ENCODE measurements around the gene CHD9.

Gene CHD9

GRCh38 chr16:53094013-53094630, 39.3 kb downstream of the CHD9 start:
- peak; percentile 78 for DNase-seq (ENCODE audit: low spot score)

DNA sequence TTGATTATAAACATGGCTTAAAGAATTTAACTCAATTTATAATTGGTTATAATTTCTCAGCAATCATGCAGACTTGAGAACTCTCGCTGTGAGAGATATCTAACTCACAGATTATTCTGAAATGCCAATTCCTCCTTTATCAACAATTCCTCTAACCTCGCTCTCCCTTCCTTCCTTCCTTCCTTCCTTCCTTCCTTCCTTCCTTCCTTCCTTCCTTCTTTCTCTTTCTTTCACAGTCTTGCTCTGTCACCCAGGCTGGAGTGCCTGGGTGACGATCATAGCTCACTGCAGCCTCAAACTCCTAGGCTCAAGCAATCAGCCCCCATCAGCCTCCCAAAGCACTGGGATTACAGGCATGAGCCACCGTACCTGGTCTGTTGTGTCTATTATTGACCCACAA, 42.4 kb downstream of the CHD9 start:
- DNase-seq (ENCODE audit: low spot score): no peak

DNA sequence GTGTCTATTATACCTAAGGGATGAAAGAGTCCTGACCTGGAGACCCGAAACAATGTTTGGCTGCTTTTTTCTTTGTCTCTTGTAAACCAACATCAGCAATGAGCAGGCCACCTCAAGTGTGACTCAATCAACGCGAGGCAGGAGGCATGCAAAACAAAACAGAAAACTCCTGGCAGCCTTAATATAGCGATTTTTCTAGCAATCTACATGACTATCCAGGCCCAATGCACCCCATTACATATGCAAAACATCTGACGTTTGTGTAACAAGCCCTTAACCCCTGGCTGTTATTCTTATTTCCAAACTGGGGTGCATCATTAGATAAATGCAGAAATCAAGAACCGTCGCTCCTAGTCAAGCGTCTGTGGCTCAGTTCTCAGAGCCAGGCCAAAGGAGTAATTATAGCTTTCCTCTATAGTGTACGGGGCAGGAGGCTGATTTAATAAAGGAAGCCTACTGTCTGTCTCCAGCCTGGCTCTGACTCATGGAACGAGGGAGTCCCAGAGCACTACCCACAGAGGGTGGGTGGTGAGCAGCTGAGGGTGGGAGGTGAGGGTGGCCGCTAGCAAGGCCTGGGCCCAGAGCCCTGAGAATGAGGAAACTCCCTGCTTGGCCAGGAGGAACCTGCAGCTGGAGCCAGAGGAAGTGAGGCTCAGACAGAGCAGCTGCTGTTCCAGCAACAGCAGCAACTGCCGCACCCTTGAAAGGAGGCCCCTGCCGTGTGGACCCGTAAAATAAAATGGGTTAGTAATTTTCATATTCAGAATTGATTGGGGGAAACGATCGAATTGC, 43.9 kb downstream of the CHD9 start:
- peak; percentile 87 for DNase-seq (ENCODE audit: low spot score)

DNA sequence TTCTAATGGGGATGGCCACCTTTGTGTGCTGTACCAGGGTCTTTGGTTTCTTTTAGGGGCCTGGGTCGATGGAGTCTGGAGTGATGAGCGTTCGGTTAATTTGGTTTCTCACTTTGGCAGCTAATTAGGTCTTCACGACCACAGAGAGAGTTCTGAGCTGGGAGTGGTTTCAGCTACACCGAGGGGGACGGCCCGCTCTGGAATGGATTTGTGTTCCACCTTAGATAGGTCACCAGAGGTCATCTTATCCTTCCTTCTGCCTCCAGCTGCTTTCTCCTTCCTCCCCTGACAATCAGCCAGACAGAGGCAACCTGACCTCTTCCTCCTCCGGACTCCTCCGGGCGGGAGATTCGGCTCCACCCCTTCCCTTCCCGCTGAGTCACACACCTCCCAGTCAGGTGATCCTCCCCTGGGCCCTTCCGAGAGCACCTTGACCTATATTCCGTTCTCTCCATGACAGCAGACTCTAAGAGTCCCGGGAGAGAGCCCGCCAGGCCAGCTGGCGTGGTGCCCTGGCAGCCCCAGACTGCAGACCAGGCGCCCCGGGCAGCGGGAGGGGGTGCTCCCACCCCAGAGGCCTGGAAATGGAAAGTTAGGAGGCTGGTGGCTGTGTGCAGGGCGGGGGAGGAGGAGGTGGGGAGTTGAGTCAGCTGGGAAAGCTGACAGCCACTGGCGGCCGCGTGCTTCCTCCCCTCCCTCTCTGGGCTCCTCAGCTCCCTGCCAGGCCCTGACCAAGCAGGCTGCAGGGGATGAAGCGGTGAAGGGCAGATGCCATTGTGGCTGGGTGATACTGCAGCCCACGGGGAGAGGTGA, 44.7 kb downstream of the CHD9 start:
- peak; percentile 89 for DNase-seq (ENCODE audit: low spot score)

DNA sequence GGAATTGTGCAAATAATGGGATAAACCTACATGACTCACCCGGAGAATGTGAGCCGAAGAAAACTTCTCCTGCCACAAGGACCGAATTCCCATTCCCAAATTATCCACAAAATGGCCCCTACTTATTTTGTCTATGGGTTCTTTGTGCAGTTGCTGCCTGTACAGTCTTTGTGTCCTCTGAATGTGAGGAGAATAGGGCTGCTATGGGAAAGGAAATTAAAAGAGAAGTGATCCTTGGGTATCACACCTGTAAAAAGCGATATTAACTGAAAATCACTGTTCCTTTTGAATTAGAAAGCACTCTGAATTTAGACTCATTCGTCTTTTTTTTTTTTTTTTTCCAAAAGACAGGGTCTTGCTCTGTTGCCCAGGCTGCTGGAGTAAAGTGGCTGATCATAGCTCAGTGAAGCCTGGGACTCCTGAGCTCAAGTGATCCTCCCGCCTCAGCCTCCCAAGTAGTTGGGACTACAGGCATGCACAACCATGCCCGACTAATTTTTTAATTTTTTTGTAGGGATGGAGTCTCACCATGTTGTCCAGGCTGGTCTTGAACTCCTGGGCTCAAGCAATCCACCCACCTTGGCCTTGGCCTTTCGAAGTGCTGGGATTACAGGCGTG, 45.4 kb downstream of the CHD9 start:
- no peak for DNase-seq (ENCODE audit: low spot score)

DNA sequence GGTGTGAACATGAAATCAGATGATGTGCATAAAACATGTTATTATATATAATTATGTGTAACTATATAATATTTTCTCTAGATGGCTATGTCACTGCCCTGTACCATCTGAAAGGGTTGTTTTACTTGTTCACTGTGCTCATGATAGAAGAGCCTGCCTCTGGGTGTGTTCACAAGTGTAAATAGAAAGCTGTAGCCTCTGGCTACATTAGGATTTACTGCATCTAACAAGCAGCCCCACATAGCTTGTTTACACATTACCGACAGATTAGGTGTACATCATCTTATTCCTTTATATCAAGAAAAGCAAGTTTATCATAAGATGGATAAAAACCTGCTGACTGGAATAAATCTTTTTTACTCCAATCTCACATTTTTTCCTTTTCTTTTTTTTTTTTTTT, 46.1 kb downstream of the CHD9 start:
- DNase-seq (ENCODE audit: low spot score): no peak

DNA sequence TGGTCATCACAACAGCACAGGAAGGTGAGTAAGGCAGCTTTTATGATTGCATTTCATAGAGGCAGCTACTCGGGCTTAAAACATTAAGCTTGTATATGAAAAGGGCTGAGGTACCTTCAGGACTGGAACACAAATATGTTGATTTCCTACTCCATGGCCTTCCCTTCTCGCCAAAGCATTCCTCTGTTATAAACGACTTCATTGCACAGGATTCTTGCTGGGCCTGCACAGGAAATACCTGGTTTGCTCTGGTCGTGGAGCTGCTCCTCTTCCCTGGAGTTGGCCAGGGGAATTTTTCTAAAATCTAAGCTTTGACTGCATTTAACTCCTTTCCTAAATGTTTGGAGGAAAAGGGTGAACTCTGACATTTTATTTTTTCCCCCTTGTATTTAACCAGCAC, 49.0 kb downstream of the CHD9 start:
- DNase-seq (ENCODE audit: low spot score): no peak

- DNase-seq (ENCODE audit: low spot score): no peak
Measured at GRCh38 chr16:53105565-53105964, 50.8 kb downstream of the CHD9 start.

DNA sequence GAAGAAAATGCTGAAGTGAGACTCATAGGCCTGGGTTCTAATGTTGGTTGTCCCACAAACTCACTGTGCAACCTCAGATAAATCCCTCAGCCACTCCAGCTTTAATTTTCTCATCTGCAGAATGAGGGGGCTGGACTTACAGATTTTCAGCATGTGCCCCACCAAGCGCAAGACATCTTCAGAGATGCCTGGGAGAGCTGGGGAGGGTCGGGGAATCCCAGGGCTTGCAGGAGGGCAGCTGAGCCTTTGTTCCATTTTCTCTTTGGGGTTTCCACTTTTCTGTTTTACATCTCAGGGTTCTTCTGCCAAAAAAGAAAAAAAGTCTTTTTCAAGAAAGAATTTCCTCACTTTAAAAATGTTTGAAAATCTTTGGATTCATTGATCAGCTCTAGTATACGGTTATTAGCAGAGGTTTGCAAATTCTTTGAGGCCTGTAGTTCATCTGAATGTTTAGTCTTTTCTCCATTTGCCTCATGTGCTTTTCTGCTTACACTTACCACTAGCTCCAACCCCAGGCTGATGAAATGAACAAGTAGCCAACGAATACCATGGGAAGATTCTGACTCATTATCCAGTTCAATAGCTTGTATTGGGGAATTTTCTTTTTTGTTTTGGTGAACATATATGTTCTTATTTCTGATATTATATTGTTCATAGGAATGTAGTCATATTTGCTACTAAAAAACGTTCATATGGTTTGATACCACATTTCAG, 56.4 kb downstream of the CHD9 start:
- DNase-seq (ENCODE audit: low spot score): no peak

- DNase-seq (ENCODE audit: low spot score): no peak
Measured at GRCh38 chr16:53112015-53112414, 57.2 kb downstream of the CHD9 start.

- DNase-seq (ENCODE audit: low spot score): no peak
Measured at GRCh38 chr16:53115047-53115446, 60.3 kb downstream of the CHD9 start.

- DNase-seq (ENCODE audit: low spot score): no peak
Measured at GRCh38 chr16:53115773-53116172, 61.0 kb downstream of the CHD9 start.

- DNase-seq (ENCODE audit: low spot score): no peak
Measured at GRCh38 chr16:53121043-53121620, 66.3 kb downstream of the CHD9 start.

- no peak for DNase-seq (ENCODE audit: low spot score)
Measured at GRCh38 chr16:53121661-53122060, 66.9 kb downstream of the CHD9 start.

DNA sequence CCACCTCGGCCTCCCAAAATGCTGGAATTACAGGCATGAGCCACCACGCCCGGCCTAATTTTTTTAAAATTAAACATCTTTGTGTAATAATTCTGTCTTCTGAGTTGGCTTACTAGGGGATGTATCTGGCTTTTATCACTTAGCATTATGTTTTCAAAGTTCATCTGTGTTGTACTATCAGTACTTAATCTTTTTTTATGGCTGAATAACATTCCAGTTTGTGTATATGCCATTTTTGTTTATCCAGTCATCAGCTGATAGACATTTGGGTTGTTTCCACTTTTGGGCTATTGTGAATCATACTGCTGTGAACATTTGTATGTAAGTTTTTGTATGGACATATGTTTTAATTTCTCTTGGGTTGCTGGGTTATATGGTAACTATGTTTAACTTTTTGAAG, 69.0 kb downstream of the CHD9 start:
- no peak for DNase-seq (ENCODE audit: low spot score)

- no peak for DNase-seq (ENCODE audit: low spot score)
Measured at GRCh38 chr16:53126390-53126789, 71.6 kb downstream of the CHD9 start.

DNA sequence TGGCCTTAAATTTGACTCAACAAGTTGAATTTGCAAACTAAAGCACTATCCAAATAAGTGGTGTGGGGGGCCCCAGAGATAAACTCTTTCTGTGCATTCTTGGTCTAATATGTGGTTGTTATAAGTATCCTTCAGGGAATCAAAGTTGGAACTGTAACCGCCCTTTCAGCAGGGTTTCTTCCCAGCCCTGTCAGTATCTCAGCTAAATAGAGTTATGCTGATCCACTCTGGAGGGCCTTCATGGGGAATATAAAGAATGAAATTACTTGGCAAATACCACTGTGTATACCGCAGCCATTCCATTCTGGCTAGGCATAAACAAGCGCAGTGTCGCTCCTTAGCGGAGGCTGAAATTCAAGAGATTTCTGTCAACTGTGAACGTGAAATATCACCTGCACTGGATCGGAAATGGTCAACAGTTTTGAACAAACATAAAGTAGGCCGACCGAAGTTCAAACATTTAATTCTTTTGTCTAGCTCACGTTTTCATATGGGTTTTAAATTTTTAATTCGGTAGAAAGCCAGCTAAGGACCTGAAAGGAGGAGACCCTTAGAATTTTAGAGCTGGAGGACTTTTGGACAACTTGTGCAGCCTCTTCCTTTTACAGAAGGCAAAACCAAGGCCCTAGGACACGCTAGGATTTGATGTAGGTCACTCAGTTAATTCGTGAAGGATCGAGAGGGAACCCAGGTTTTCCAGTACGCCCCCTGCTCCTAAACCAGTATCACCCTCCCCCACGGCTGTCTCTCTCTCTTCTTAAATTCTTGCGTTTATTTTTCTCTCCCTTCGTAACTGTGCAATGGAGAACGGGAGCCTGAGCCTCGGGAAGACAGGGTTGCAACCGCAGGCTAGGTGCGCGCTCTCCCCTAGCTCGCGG, 74.7 kb downstream of the CHD9 start:
- DNase-seq (ENCODE audit: low spot score): no peak

- DNase-seq (ENCODE audit: low spot score): peak; percentile 91
Measured at GRCh38 chr16:53130159-53131049, 75.6 kb downstream of the CHD9 start.

DNA sequence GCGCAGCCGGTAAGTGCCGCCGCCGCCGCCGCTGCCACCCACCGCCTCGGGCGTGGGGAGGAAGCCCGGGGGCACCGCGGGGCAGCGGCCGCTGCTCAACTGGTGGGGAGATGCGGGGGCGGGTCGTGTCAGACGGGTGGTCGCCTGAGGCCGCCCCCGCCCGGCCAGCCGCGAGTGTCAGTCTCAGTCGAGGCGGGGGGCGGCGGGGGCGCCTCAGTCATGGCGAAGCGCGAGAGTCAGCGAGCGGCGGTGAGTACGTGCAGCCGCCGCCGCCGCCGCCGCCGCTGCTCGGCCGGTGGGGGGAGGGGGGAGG, 76.2 kb downstream of the CHD9 start:
- no peak for DNase-seq (ENCODE audit: low spot score)

Measured in kidney capillary endothelial cell (primary cell).